GM19395 (cell line): ENCODE data around the gene DNM2.
A peak's percentile ranks its signal among the peaks of the same experiment; 100 is the strongest.
"Not testable (repeated sequence)": the region's sequence is repeated elsewhere in the genome, so short reads cannot be mapped to it uniquely, and the experiment has no call there.

Source experiments
- ATAC-seq: cut with Tn5 transposase; IDR thresholded peaks from one replicate; pipeline ENCODE4 v1.9.1; 2021; ENCODE audit warnings: mild to moderate bottlenecking, moderate library complexity; ENCODE audit not compliant: unreplicated experiment

DNM2 gene

GRCh38 chr19:10749435-10750384, 31.8 kb downstream of the DNM2 start:
- ATAC-seq, result no peak

GRCh38 chr19:10751109-10751953, 33.5 kb downstream of the DNM2 start:
- ATAC-seq, result no peak

- ATAC-seq, result no peak
Measured at GRCh38 chr19:10752237-10752912, 34.5 kb downstream of the DNM2 start.

- ATAC-seq, result no peak
Measured at GRCh38 chr19:10752913-10753704, 35.2 kb downstream of the DNM2 start.

- ATAC-seq, result no peak
Measured at GRCh38 chr19:10756371-10756770, 38.5 kb downstream of the DNM2 start.

- no peak for ATAC-seq
Measured at GRCh38 chr19:10756791-10757190, 38.9 kb downstream of the DNM2 start.

GRCh38 chr19:10758050-10758449, 40.2 kb downstream of the DNM2 start:
- ATAC-seq, result not testable (repeated sequence)

- ATAC-seq, result no peak
Measured at GRCh38 chr19:10758978-10759377, 41.1 kb downstream of the DNM2 start.

- ATAC-seq, result peak; percentile 48
Measured at GRCh38 chr19:10760273-10760944, 42.5 kb downstream of the DNM2 start.

- ATAC-seq, result no peak
Measured at GRCh38 chr19:10761443-10762250, 43.8 kb downstream of the DNM2 start.

GRCh38 chr19:10762656-10763055, 44.8 kb downstream of the DNM2 start:
- ATAC-seq, result no peak

GRCh38 chr19:10763411-10763810, 45.5 kb downstream of the DNM2 start:
- no peak for ATAC-seq

- no peak for ATAC-seq
Measured at GRCh38 chr19:10763828-10764339, 46.0 kb downstream of the DNM2 start.

- no peak for ATAC-seq
Measured at GRCh38 chr19:10764340-10764894, 46.5 kb downstream of the DNM2 start.

GRCh38 chr19:10766049-10766623, 48.3 kb downstream of the DNM2 start:
- ATAC-seq, result no peak

- no peak for ATAC-seq
Measured at GRCh38 chr19:10766671-10767201, 48.9 kb downstream of the DNM2 start.

GRCh38 chr19:10767726-10768125, 49.8 kb downstream of the DNM2 start:
- ATAC-seq, result no peak

GRCh38 chr19:10768369-10768768, 50.5 kb downstream of the DNM2 start:
- no peak for ATAC-seq
